Heart left ventricle (tissue), 16 donors: Measurements from ENCODE around the gene ARPC1B. TPM values are rescaled to one million over a fixed set of nuclear protein-coding genes. Genes with fewer than 3 reads are reported as not detected.
"Not testable (repeated sequence)": the region's sequence is repeated elsewhere in the genome, so short reads cannot be mapped to it uniquely, and the experiment has no call there.

Source experiments
- ATAC-seq, 4 donors: fragments of 200-7000 bp; cut with Tn5 transposase; one replicate each; pipeline ENCODE4 v1.9.1; 2020 to 2022; ENCODE audit warnings: moderate library complexity in 4 of 4, mild to moderate bottlenecking in 3 of 4, moderate number of reproducible peaks in 1 of 4
- DNase-seq, 5 donors: peaks; one replicate each; pipeline ENCODE4 v3.0.0-alpha.2; 2020
- H3K27ac ChIP-seq, 12 donors: fragments of 200-600 bp; sonication (generic) in 4 of 12; one replicate each; pipeline versions ENCODE4 v1.5.0 to v1.8.0; 2016 to 2022; ENCODE audit warnings: mild to moderate bottlenecking in 2 of 12
- H3K27me3 ChIP-seq, 9 donors: fragments of 200-600 bp; sonication (generic) in 2 of 9; one replicate each; pipeline versions ENCODE4 v1.5.1 to v1.8.0; 2016 to 2022; ENCODE audit warnings: mild to moderate bottlenecking in 3 of 9
- H3K36me3 ChIP-seq, 9 donors: fragments of 200-600 bp; sonication (generic) in 2 of 9; one replicate each; pipeline versions ENCODE4 v1.5.0 to v1.8.0; 2018 to 2022; ENCODE audit warnings: mild to moderate bottlenecking in 2 of 9
- H3K4me1 ChIP-seq, 12 donors: fragments of 200-600 bp; sonication (generic) in 4 of 12; one replicate each; pipeline versions ENCODE4 v1.5.0 to v1.8.0; 2016 to 2022; ENCODE audit warnings: mild to moderate bottlenecking in 3 of 12
- H3K4me3 ChIP-seq, 12 donors: fragments of 200-600 bp; sonication (generic) in 4 of 12; one replicate each; pipeline versions ENCODE4 v1.5.0 to v1.8.0; 2017 to 2022; ENCODE audit warnings: mild to moderate bottlenecking in 9 of 12, moderate library complexity in 4 of 12
- H3K9me3 ChIP-seq, 12 donors: fragments of 200-600 bp; sonication (generic) in 4 of 12; one replicate each; pipeline versions ENCODE4 v1.5.0 to v1.8.0; 2016 to 2022; ENCODE audit warnings: mild to moderate bottlenecking in 1 of 12
- CTCF ChIP-seq, 12 donors: fragments of 200-600 bp; sonication (generic) in 4 of 12; IDR thresholded peaks; one replicate each; pipeline versions ENCODE4 v1.5.0 to v1.8.0; 2018 to 2022; ENCODE audit warnings: antibody characterized with exemption in 12 of 12, mild to moderate bottlenecking in 5 of 12
- POLR2A ChIP-seq, 2 donors: fragments of 450-650 bp; IDR thresholded peaks; one replicate each; pipeline ENCODE4 v1.6.1; 2017; ENCODE audit warnings: antibody characterized with exemption in 2 of 2, mild to moderate bottlenecking in 2 of 2, moderate library complexity in 2 of 2
- WGBS, 4 donors: extraction: QIAGEN DNeasy Blood & Tissue Kit in 2 of 4; methylation state at CpG; one replicate each; pipeline versions ENCODE4 v1.1.5 to v1.1.7; 2013 to 2018; 5-methylcytosine and 5-hydroxymethylcytosine counted together
- intact Hi-C, 10 donors: fragments of 100-400 bp; cut with DNase I; formaldehyde crosslinking; loops; one replicate each; pipeline versions ENCODE4 v1.11.1 to v1.14.2; 2022
- polyA plus RNA-seq, 2 donors: library from polyadenylated mRNA; stranded (reverse); fragments of 200-250 nt; gene quantifications; one replicate each; pipeline ENCODE4 v1.2.3, GENCODE V29; 2013
- total RNA-seq, 9 donors: library from RNA; depleted of rRNA in 2 of 9; stranded (reverse); fragments of >200 nt in 2 of 9; fragmentation: NEBNext Ultra II Directional in 3 of 9; extraction: Animal tissue kit (Norgen Biotek cat#: 25700) in 3 of 9; gene quantifications; one replicate each; pipeline versions ENCODE4 v1.1.0 to v1.2.4, GENCODE V29; 2016 to 2023
- donor health status: ischemic (EF 13 %, LVEDD 7.1; RV severe dilation, severe dysfunction).
- donor health status: healthy with polysubstance abuse.
- donor health status: DM: no; HTN: yes; CAD: no.
- donor health status: DM: no; HTN: no; CAD: no.
- donor health status: ischemic (EF 25% LVEDD 6.9; RV normal size, moderate dysfunction).
- donor health status: ischemic (EF 25% LVEDD 5.7; RV mildly dilated, moderate dysfunction).
- donor health status: healthy.
- donor health status: DM: yes; HTN: yes; CAD: no.
- donor health status: ischemic (EF 35%, LVEDD 5.7; RV mildly dilated, moderate dysfunction).
- donor health status: nonischemic (EF 11% LVEDD 7.7; RV severe dilation, severe dysfunction).
- donor health status: DM: yes; HTN: yes; CAD: no.
- donor health status: PGD.
- donor health status: ischemic (EF 29% LVEDD 5.4; RV normal size, mild dysfunction).
- donor health status: nonischemic (EF 23%, LVEDD 6.1; RV moderate dilation, normal function).

ARPC1B gene
- total and polyA plus RNA-seq, 11 donors: 17.2 to 142 (median 37.1) TPM

GRCh38 chr7:99410635-99411034 is 36.1 kb downstream of the ARPC1B start:
- WGBS, 4 donors: 78 to 92% (median 85%) methylated on average over 2 of the region's 2 CpGs
- DNase-seq (no peak), ATAC-seq (no peak)
- H3K4me1 ChIP-seq: peaks cover 13 to 39% (median 32%) of the 10 kb centered on the region in 12 donors
- H3K27me3 ChIP-seq: no peaks in the 10 kb centered on the region
- peaks cover 0 to 58% (median 54%) of the 10 kb centered on the region in 9 donors for H3K36me3 ChIP-seq
- intact Hi-C loops: loop anchor here in 3 of 10 donors (10.0 kb wide), 3 partner anchors 46 to 1126 kb away; partner anchors contain the start of gene BRI3 (in 1 of the 3)
- H3K27ac ChIP-seq: no peak overlapping the region
- no peak for TF ChIP-seq POLR2A (IDR thresholded peaks at IDR 0.05)
- no peak for TF ChIP-seq CTCF (IDR thresholded peaks at IDR 0.05)
- peak overlapping the region in 1 of 12 donors; percentile 76 for H3K4me3 ChIP-seq
- no peaks in the 10 kb centered on the region for H3K9me3 ChIP-seq

GRCh38 chr7:99415513-99416127 is 41.1 kb downstream of the ARPC1B start:
- intact Hi-C loops: loop anchor here in 3 of 10 donors (10.0 kb wide), 3 partner anchors 51 to 1131 kb away; partner anchors contain the start of gene BRI3 (in 1 of the 3)
- H3K4me3 ChIP-seq, H3K27ac ChIP-seq, H3K27me3 ChIP-seq, ATAC-seq, H3K9me3 ChIP-seq, H3K4me1 ChIP-seq: not testable (repeated sequence)
- peak; percentile 38 to 72 (median 62) for DNase-seq
- WGBS, 4 donors: 54 to 64% (median 58%) methylated on average over 17 of the region's 17 CpGs
- peak; percentile 45 to 70 (median 60) for TF ChIP-seq CTCF (IDR thresholded peaks at IDR 0.05)
- peaks cover 2 to 100% (median 99%) of the 10 kb centered on the region in 9 donors for H3K36me3 ChIP-seq

- 89 to 100% (median 91%) methylated on average over 6 to 9 of the region's 9 CpGs for WGBS, 4 donors
- intact Hi-C loops: loop anchor here in 3 of 10 donors (10.0 kb wide), 3 partner anchors 53 to 1133 kb away; partner anchors contain the start of gene BRI3 (in 1 of the 3)
- Histone ChIP-seq H3K9me3 (no peaks in the 10 kb centered on the region), H3K4me1 (no peaks in the 10 kb centered on the region), H3K27ac (no peak overlapping the region), H3K4me3 (no peak overlapping the region), H3K36me3 (peaks cover 2 to 100% (median 90%) of the 10 kb centered on the region in 9 donors), H3K27me3 (no peaks in the 10 kb centered on the region)
- DNase-seq (peak in 1 of 5 donors; percentile 53), ATAC-seq (no peak)
- TF ChIP-seq CTCF (IDR thresholded peaks at IDR 0.05) (no peak), POLR2A (IDR thresholded peaks at IDR 0.05) (no peak)
Observed at GRCh38 chr7:99418260-99418659, 43.7 kb downstream of the ARPC1B start.

GRCh38 chr7:99419323-99420021 is 44.9 kb downstream of the ARPC1B start:
- TF ChIP-seq POLR2A (IDR thresholded peaks at IDR 0.05) (no peak), CTCF (IDR thresholded peaks at IDR 0.05) (no peak)
- no peaks in the 10 kb centered on the region for H3K9me3 ChIP-seq
- DNase-seq (peak in 1 of 5 donors; percentile 54), ATAC-seq (peak in 2 of 4 donors; percentile 13 to 17)
- H3K4me1 ChIP-seq: no peaks in the 10 kb centered on the region
- WGBS, 4 donors: 87 to 90% (median 89%) methylated on average over 27 to 29 of the region's 29 CpGs
- intact Hi-C loops: loop anchor here in 3 of 10 donors (10.0 kb wide), 3 partner anchors 55 to 1135 kb away; partner anchors contain the start of gene BRI3 (in 1 of the 3)
- H3K4me3 ChIP-seq: no peak overlapping the region
- H3K27me3 ChIP-seq: no peaks in the 10 kb centered on the region
- H3K36me3 ChIP-seq: peaks cover 2 to 99% (median 90%) of the 10 kb centered on the region in 9 donors
- no peak overlapping the region for H3K27ac ChIP-seq
